H1 (cell line): ENCODE data around the gene C1QA. TPM values are rescaled to one million over a fixed set of nuclear protein-coding genes. Genes with fewer than 3 reads are reported as not detected.

Experiments used
- EGR1 ChIP-seq: IDR thresholded peaks from 2 replicates; pipeline ENCODE4 v1.6.1; 2011; ENCODE audit warnings: low read depth, low read length, borderline replicate concordance
- EZH2 ChIP-seq: fragments of 200-600 bp; sonication (generic); IDR thresholded peaks from 2 replicates; pipeline ENCODE4 v1.7.1; 2012; ENCODE audit warnings: low read depth, mild to moderate bottlenecking, moderate library complexity, low read length, inconsistent platforms; ENCODE audit not compliant: severe bottlenecking
- KDM4A ChIP-seq: IDR thresholded peaks from one replicate; pipeline ENCODE4 v1.7.1; 2012; ENCODE audit warnings: low read depth, mild to moderate bottlenecking, moderate library complexity, low read length, inconsistent platforms; ENCODE audit not compliant: severe bottlenecking
- RXRA ChIP-seq: IDR thresholded peaks from 2 replicates; pipeline ENCODE4 v1.6.1; 2011; ENCODE audit warnings: low read depth, mild to moderate bottlenecking, low read length, moderate library complexity; ENCODE audit not compliant: insufficient read depth
- TAF7 ChIP-seq: optimal IDR thresholded peaks from 2 replicates; pipeline ENCODE3; 2011; ENCODE audit warnings: low read depth, mild to moderate bottlenecking, inconsistent platforms, low read length, moderate library complexity, borderline replicate concordance
- ZNF274 ChIP-seq: IDR thresholded peaks from 2 replicates; pipeline ENCODE4 v1.7.0; 2012; ENCODE audit warnings: low read length, borderline replicate concordance; ENCODE audit errors: extremely low read depth
- polyA plus RNA-seq, 7 experiments: library from polyadenylated mRNA; depleted of rRNA in 3 of 7; stranded (reverse) in 5 of 7; unstranded in 2 of 7; fragments of >200 nt in 5 of 7; fragments of 200-250 nt in 2 of 7; gene quantifications; 1 replicate in 5 of 7; 2 replicates in 1 of 7; 4 replicates in 1 of 7; pipeline versions ENCODE4 v1.2.1 to v1.2.3, GENCODE V29; 2011 to 2013; ENCODE audit warnings: missing spikeins in 2 of 7, mixed read lengths in 2 of 7
- total RNA-seq: library from RNA; stranded (reverse); fragmentation: NEBNext Ultra II Directional; extraction: Animal tissue kit (Norgen Biotek cat#: 25700); gene quantifications from 2 replicates; pipeline ENCODE4 v1.2.1, GENCODE V29; 2021
- TF ChIP-seq, protein P1 (sequence below): fragments of 300-600 bp; sonication (generic); IDR thresholded peaks from 2 replicates; pipeline ENCODE4 v1.7.1; 2012; ENCODE audit warnings: low read length, moderate library complexity, mild to moderate bottlenecking, inconsistent platforms; ENCODE audit not compliant: insufficient replicate concordance
- TF ChIP-seq, protein P2 (sequence below): IDR thresholded peaks from 2 replicates; pipeline ENCODE4 v1.6.1; 2012; ENCODE audit warnings: inconsistent platforms

C1QA gene
- total and polyA plus RNA-seq, 2 of the 8 experiments (the other 6 are each of a cell fraction or from before 2014, with no cell fraction given), result not detected

DNA sequence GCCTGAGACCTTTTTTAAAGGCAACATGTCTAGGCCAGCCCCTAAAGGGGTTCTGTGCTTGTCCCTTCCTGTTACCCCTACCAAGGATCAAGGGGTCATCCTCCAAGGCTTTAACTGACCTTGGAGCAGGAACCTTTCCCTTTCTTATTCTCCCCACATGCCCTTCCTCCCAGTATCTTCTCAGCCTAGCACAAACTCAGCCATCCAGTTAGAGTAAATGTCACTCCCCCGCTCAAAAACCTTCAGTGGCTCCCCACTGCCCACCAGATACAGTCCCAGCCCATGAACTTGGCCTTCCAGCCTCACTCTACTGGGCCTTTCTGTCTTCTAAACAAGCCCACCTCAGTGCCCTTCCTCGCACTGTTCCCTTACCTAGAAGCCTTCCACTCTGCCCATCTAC lies 25.5 kb downstream of the C1QA start (continued):
- TF ChIP-seq, protein P1, sequence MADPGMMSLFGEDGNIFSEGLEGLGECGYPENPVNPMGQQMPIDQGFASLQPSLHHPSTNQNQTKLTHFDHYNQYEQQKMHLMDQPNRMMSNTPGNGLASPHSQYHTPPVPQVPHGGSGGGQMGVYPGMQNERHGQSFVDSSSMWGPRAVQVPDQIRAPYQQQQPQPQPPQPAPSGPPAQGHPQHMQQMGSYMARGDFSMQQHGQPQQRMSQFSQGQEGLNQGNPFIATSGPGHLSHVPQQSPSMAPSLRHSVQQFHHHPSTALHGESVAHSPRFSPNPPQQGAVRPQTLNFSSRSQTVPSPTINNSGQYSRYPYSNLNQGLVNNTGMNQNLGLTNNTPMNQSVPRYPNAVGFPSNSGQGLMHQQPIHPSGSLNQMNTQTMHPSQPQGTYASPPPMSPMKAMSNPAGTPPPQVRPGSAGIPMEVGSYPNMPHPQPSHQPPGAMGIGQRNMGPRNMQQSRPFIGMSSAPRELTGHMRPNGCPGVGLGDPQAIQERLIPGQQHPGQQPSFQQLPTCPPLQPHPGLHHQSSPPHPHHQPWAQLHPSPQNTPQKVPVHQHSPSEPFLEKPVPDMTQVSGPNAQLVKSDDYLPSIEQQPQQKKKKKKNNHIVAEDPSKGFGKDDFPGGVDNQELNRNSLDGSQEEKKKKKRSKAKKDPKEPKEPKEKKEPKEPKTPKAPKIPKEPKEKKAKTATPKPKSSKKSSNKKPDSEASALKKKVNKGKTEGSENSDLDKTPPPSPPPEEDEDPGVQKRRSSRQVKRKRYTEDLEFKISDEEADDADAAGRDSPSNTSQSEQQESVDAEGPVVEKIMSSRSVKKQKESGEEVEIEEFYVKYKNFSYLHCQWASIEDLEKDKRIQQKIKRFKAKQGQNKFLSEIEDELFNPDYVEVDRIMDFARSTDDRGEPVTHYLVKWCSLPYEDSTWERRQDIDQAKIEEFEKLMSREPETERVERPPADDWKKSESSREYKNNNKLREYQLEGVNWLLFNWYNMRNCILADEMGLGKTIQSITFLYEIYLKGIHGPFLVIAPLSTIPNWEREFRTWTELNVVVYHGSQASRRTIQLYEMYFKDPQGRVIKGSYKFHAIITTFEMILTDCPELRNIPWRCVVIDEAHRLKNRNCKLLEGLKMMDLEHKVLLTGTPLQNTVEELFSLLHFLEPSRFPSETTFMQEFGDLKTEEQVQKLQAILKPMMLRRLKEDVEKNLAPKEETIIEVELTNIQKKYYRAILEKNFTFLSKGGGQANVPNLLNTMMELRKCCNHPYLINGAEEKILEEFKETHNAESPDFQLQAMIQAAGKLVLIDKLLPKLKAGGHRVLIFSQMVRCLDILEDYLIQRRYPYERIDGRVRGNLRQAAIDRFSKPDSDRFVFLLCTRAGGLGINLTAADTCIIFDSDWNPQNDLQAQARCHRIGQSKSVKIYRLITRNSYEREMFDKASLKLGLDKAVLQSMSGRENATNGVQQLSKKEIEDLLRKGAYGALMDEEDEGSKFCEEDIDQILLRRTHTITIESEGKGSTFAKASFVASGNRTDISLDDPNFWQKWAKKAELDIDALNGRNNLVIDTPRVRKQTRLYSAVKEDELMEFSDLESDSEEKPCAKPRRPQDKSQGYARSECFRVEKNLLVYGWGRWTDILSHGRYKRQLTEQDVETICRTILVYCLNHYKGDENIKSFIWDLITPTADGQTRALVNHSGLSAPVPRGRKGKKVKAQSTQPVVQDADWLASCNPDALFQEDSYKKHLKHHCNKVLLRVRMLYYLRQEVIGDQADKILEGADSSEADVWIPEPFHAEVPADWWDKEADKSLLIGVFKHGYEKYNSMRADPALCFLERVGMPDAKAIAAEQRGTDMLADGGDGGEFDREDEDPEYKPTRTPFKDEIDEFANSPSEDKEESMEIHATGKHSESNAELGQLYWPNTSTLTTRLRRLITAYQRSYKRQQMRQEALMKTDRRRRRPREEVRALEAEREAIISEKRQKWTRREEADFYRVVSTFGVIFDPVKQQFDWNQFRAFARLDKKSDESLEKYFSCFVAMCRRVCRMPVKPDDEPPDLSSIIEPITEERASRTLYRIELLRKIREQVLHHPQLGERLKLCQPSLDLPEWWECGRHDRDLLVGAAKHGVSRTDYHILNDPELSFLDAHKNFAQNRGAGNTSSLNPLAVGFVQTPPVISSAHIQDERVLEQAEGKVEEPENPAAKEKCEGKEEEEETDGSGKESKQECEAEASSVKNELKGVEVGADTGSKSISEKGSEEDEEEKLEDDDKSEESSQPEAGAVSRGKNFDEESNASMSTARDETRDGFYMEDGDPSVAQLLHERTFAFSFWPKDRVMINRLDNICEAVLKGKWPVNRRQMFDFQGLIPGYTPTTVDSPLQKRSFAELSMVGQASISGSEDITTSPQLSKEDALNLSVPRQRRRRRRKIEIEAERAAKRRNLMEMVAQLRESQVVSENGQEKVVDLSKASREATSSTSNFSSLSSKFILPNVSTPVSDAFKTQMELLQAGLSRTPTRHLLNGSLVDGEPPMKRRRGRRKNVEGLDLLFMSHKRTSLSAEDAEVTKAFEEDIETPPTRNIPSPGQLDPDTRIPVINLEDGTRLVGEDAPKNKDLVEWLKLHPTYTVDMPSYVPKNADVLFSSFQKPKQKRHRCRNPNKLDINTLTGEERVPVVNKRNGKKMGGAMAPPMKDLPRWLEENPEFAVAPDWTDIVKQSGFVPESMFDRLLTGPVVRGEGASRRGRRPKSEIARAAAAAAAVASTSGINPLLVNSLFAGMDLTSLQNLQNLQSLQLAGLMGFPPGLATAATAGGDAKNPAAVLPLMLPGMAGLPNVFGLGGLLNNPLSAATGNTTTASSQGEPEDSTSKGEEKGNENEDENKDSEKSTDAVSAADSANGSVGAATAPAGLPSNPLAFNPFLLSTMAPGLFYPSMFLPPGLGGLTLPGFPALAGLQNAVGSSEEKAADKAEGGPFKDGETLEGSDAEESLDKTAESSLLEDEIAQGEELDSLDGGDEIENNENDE, result no peak
- TF ChIP-seq, protein P2, sequence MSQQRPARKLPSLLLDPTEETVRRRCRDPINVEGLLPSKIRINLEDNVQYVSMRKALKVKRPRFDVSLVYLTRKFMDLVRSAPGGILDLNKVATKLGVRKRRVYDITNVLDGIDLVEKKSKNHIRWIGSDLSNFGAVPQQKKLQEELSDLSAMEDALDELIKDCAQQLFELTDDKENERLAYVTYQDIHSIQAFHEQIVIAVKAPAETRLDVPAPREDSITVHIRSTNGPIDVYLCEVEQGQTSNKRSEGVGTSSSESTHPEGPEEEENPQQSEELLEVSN, result no peak
- no peak for TF ChIP-seq KDM4A
- no peak for TF ChIP-seq EGR1
- TF ChIP-seq TAF7, result no peak
- TF ChIP-seq ZNF274, result no peak
- TF ChIP-seq RXRA, result no peak
- TF ChIP-seq EZH2, result no peak
